SK-N-SH (cell line): ENCODE measurements around the gene TP63. TPM values are rescaled to one million over a fixed set of nuclear protein-coding genes. Genes with fewer than 3 reads are reported as not detected.

ENCODE experiments used
- CTCF ChIA-PET: fragments of 300-600, 350-600 bp; formaldehyde crosslinking; extraction: SDS; loops from one replicate; lab custom pipeline; 2021; lab: Yijun Ruan, JAX
- POLR2A ChIA-PET: fragments of 350-600 bp; sonication (Branson Sonifier 250); formaldehyde crosslinking; extraction: SDS; loops from one replicate; lab custom pipeline; 2020; ENCODE audit warnings: antibody characterized with exemption, inconsistent platforms; lab: Yijun Ruan, JAX
- DNase-seq: peaks from one replicate; pipeline ENCODE4 v3.0.0; 2012
- H2AFZ ChIP-seq: fragments of 200-600 bp; sonication (generic); 2 replicates; pipeline ENCODE4 v1.8.1; 2016; ENCODE audit warnings: antibody characterized with exemption, mild to moderate bottlenecking, low read depth
- H3F3A ChIP-seq: fragments of 200-600 bp; sonication (generic); replicated peaks from 2 replicates; pipeline ENCODE3; 2016; ENCODE audit warnings: antibody characterized with exemption, mild to moderate bottlenecking; ENCODE audit not compliant: insufficient read depth
- H3K27ac ChIP-seq, 2 experiments: fragments of 200-500 bp in 1 of 2; fragments of 200-600 bp in 1 of 2; sonication (Bioruptor generic) in 1 of 2; sonication (generic), shearing (Covaris generic) in 1 of 2; 2 replicates each; pipeline versions ENCODE4 v1.5.1 to v1.6.1; 2014 to 2016; ENCODE audit warnings: low read depth in 2 of 2, inconsistent platforms in 1 of 2, low read length in 1 of 2, mild to moderate bottlenecking in 1 of 2, mixed read lengths in 1 of 2
- H3K27me3 ChIP-seq: fragments of 200-600 bp; sonication (generic), shearing (Covaris generic); 2 replicates; pipeline ENCODE4 v1.6.1; 2016; ENCODE audit warnings: mixed run types; ENCODE audit not compliant: insufficient read depth
- H3K36me3 ChIP-seq, 2 experiments: fragments of 200-500 bp in 1 of 2; fragments of 200-600 bp in 1 of 2; sonication (Bioruptor generic) in 1 of 2; sonication (generic) in 1 of 2; replicated peaks in 1 of 2; 2 replicates each; pipeline versions ENCODE3 to v1.5.1; 2014 to 2016; ENCODE audit warnings: low read length in 1 of 2, mild to moderate bottlenecking in 1 of 2; ENCODE audit not compliant: insufficient read depth in 2 of 2, control insufficient read depth in 1 of 2
- H3K4me1 ChIP-seq, 2 experiments: fragments of 200-500 bp in 1 of 2; fragments of 200-600 bp in 1 of 2; sonication (Bioruptor generic) in 1 of 2; sonication (generic), shearing (Covaris generic) in 1 of 2; 2 replicates each; pipeline versions ENCODE4 v1.5.1 to v1.6.1; 2014 to 2016; ENCODE audit warnings: low read depth in 1 of 2, low read length in 1 of 2, mixed run types in 1 of 2; ENCODE audit not compliant: insufficient read depth in 2 of 2, control insufficient read depth in 1 of 2
- H3K4me2 ChIP-seq: fragments of 200-600 bp; sonication (generic), shearing (Covaris generic); 2 replicates; pipeline ENCODE4 v1.6.1; 2017; ENCODE audit warnings: mixed run types
- H3K4me3 ChIP-seq, 2 experiments: fragments of 200-500 bp in 1 of 2; fragments of 200-600 bp in 1 of 2; sonication (Bioruptor generic) in 1 of 2; sonication (generic), shearing (Covaris generic) in 1 of 2; 2 replicates each; pipeline versions ENCODE4 v1.5.1 to v1.8.1; 2014 to 2016; ENCODE audit warnings: low read depth in 2 of 2, inconsistent platforms in 1 of 2, low read length in 1 of 2, mild to moderate bottlenecking in 1 of 2, mixed read lengths in 1 of 2, moderate library complexity in 1 of 2
- H3K79me2 ChIP-seq: fragments of 200-600 bp; sonication (generic); 2 replicates; pipeline ENCODE4 v1.8.1; 2017; ENCODE audit warnings: mild to moderate bottlenecking; ENCODE audit not compliant: insufficient read depth
- H3K9ac ChIP-seq: fragments of 200-600 bp; sonication (generic); 2 replicates; pipeline ENCODE4 v1.6.1; 2017; ENCODE audit warnings: mixed run types
- H3K9me2 ChIP-seq: fragments of 200-600 bp; sonication (generic); 2 replicates; pipeline ENCODE4 v1.6.1; 2017; ENCODE audit warnings: mixed run types
- H3K9me3 ChIP-seq: fragments of 200-600 bp; sonication (generic); 2 replicates; pipeline ENCODE4 v1.6.1; 2017; ENCODE audit warnings: mixed run types, mild to moderate bottlenecking, moderate library complexity
- H4K20me1 ChIP-seq: fragments of 200-600 bp; sonication (generic); 2 replicates; pipeline ENCODE4 v1.6.1; 2017; ENCODE audit warnings: mild to moderate bottlenecking, mixed run types; ENCODE audit not compliant: insufficient read depth
- CHD2 ChIP-seq: fragments of 150-350 bp; IDR thresholded peaks from 2 replicates; pipeline ENCODE4 v1.6.1; 2018; ENCODE audit warnings: low read length; ENCODE audit not compliant: partially characterized antibody
- CTCF ChIP-seq: fragments of 200-600 bp; sonication (generic); IDR thresholded peaks from 2 replicates; pipeline ENCODE4 v1.6.1; 2017; ENCODE audit warnings: antibody characterized with exemption, mild to moderate bottlenecking, moderate library complexity
- EZH2phosphoT487 ChIP-seq: fragments of 200-600 bp; sonication (generic); IDR thresholded peaks from 2 replicates; pipeline ENCODE4 v1.6.1; 2017; ENCODE audit warnings: low read depth, mixed run types, mild to moderate bottlenecking, antibody characterized with exemption, moderate library complexity, borderline replicate concordance
- FOXJ3 ChIP-seq: sonication (generic); formaldehyde crosslinking; IDR thresholded peaks from 2 replicates; pipeline ENCODE4 v1.5.1; 2020; ENCODE audit warnings: mild to moderate bottlenecking, missing genetic modification reagents
- GABPA ChIP-seq: IDR thresholded peaks from 2 replicates; pipeline ENCODE4 v1.4.0; 2012; ENCODE audit warnings: low read depth, mild to moderate bottlenecking
- GATA2 ChIP-seq: sonication (generic); formaldehyde crosslinking; IDR thresholded peaks from 2 replicates; pipeline ENCODE4 v1.5.0; 2020; ENCODE audit warnings: mild to moderate bottlenecking, missing genetic modification reagents
- MAX ChIP-seq: IDR thresholded peaks from 2 replicates; pipeline ENCODE4 v1.4.0; 2012; ENCODE audit warnings: low read depth
- MXI1 ChIP-seq: IDR thresholded peaks from 2 replicates; pipeline ENCODE4 v1.6.1; 2012; ENCODE audit warnings: mild to moderate bottlenecking, low read depth, low read length, improper control_type of control experiment
- PBX3 ChIP-seq: IDR thresholded peaks from 2 replicates; pipeline ENCODE4; 2012
- RCOR1 ChIP-seq: fragments of 150-350 bp; IDR thresholded peaks from 2 replicates; pipeline ENCODE4 v1.6.1; 2017; ENCODE audit warnings: antibody characterized with exemption, low read length
- REST ChIP-seq: IDR thresholded peaks from 2 replicates; pipeline ENCODE4 v1.6.1; 2012; ENCODE audit warnings: mild to moderate bottlenecking, low read depth, low read length, moderate library complexity
- RFX5 ChIP-seq: IDR thresholded peaks from 2 replicates; pipeline ENCODE4 v1.6.1; 2012; ENCODE audit warnings: mild to moderate bottlenecking, improper control_type of control experiment, low read length
- RXRA ChIP-seq: IDR thresholded peaks from 2 replicates; pipeline ENCODE4 v1.4.0; 2012; ENCODE audit warnings: low read depth, mild to moderate bottlenecking, borderline replicate concordance
- TAF1 ChIP-seq: IDR thresholded peaks from 2 replicates; pipeline ENCODE4 v1.6.1; 2012; ENCODE audit warnings: low read depth, mild to moderate bottlenecking, low read length, moderate library complexity, borderline replicate concordance
- YY1 ChIP-seq: IDR thresholded peaks from 2 replicates; pipeline ENCODE4 v1.4.0; 2012; ENCODE audit warnings: low read depth, mild to moderate bottlenecking
- WGBS: methylation state at CpG from one replicate; pipeline ENCODE4 v1.1.6; 2017; ENCODE audit warnings: low lambda C conversion rate; 5-methylcytosine and 5-hydroxymethylcytosine counted together
- polyA plus RNA-seq, 3 experiments: library from polyadenylated mRNA; depleted of rRNA; stranded (reverse); fragments of >200 nt; gene quantifications; 2 replicates each; pipeline ENCODE4 v1.2.3, GENCODE V29; 2012

TP63 gene
- polyA plus RNA-seq, 1 of the 3 experiments (the other 2 are of a cell fraction) = not detected

- H3K4me3 ChIP-seq = no peak overlapping the region
- no peaks in the 10 kb centered on the region for H3K9me3 ChIP-seq
- H3K36me3 ChIP-seq = no peaks in the 10 kb centered on the region
- CTCF ChIA-PET = no interaction called here
- H3K4me2 ChIP-seq = no peak overlapping the region
- no peak for DNase-seq
- no peak overlapping the region for H2AFZ ChIP-seq
- H4K20me1 ChIP-seq = no peaks in the 10 kb centered on the region
- 34% methylated on average over 2 of the region's 2 CpGs for WGBS
- no peaks in the 10 kb centered on the region for H3K27me3 ChIP-seq
- TF ChIP-seq MAX = no peak
- no peak for TF ChIP-seq REST
- no peak for TF ChIP-seq PBX3
- no peak for TF ChIP-seq CTCF
- TF ChIP-seq RCOR1 = no peak
- no peak for TF ChIP-seq TAF1
- no peak overlapping the region for H3K9ac ChIP-seq
- no peaks in the 10 kb centered on the region for H3K9me2 ChIP-seq
- H3K27ac ChIP-seq = no peak overlapping the region
- H3F3A ChIP-seq = no peaks in the 10 kb centered on the region
- no peaks in the 10 kb centered on the region for H3K79me2 ChIP-seq
- POLR2A ChIA-PET = no interaction called here
- H3K4me1 ChIP-seq = peaks cover 0 to 13% of the 10 kb centered on the region in 2 experiments; a peak in 1 of 4 replicates
Measured at GRCh38 chr3:189909573-189909972, 278.4 kb downstream of the TP63 start.

GRCh38 chr3:189911001-189911400 lies 279.8 kb downstream of the TP63 start:
- CTCF ChIA-PET = no interaction called here
- Histone ChIP-seq H3K9ac (no peak overlapping the region), H3K4me3 (no peak overlapping the region), H3K9me2 (no peaks in the 10 kb centered on the region; the same call in 1 of the 2 replicates), H2AFZ (no peak overlapping the region), H3K36me3 (no peaks in the 10 kb centered on the region), H3K4me1 (peaks cover 0 to 17% of the 10 kb centered on the region in 2 experiments; a peak in 1 of 4 replicates), H3K4me2 (no peak overlapping the region)
- TF ChIP-seq YY1 = no peak
- no peak for TF ChIP-seq GATA2 (CRISPR knock-in tag)
- no peak for TF ChIP-seq MXI1
- no peak for TF ChIP-seq RXRA
- TF ChIP-seq RFX5 = no peak
- TF ChIP-seq GABPA = no peak
- TF ChIP-seq FOXJ3 (CRISPR knock-in tag) = no peak
- no peak for TF ChIP-seq MAX
- TF ChIP-seq RCOR1 = no peak
- no peak for TF ChIP-seq CHD2
- TF ChIP-seq EZH2phosphoT487 = no peak
- TF ChIP-seq, all 33 proteins: peak for 0
- Histone ChIP-seq H3K79me2 (no peaks in the 10 kb centered on the region), H3K27me3 (no peaks in the 10 kb centered on the region), H3K27ac (no peak overlapping the region), H3K9me3 (no peaks in the 10 kb centered on the region), H4K20me1 (no peaks in the 10 kb centered on the region), H3F3A (no peaks in the 10 kb centered on the region)
- WGBS = 0% methylated on average over 1 of the region's 1 CpG
- DNase-seq = no peak
- POLR2A ChIA-PET = no interaction called here
